GM21717 (cell line): ENCODE data around the gene MED12L.
"Not testable (repeated sequence)": the region's sequence is repeated elsewhere in the genome, so short reads cannot be mapped to it uniquely, and the experiment has no call there.

Experiments
- ATAC-seq: cut with Tn5 transposase; IDR thresholded peaks from one replicate; pipeline ENCODE4 v1.9.1; 2021; ENCODE audit warnings: mild to moderate bottlenecking, moderate library complexity; ENCODE audit not compliant: unreplicated experiment

MED12L gene

GRCh38 chr3:151209654-151210053 lies 124.2 kb downstream of the MED12L start:
- ATAC-seq: no peak

GRCh38 chr3:151210676-151211381 lies 125.4 kb downstream of the MED12L start:
- ATAC-seq: peak; percentile 71

GRCh38 chr3:151213151-151213550 lies 127.7 kb downstream of the MED12L start:
- no peak for ATAC-seq

- ATAC-seq: no peak
Measured at GRCh38 chr3:151213881-151214280, 128.4 kb downstream of the MED12L start.

- ATAC-seq: no peak
Measured at GRCh38 chr3:151214459-151214858, 129.0 kb downstream of the MED12L start.

GRCh38 chr3:151216641-151217607 lies 131.5 kb downstream of the MED12L start:
- ATAC-seq: no peak

GRCh38 chr3:151218136-151218535 lies 132.7 kb downstream of the MED12L start:
- ATAC-seq: no peak

GRCh38 chr3:151219056-151219455 lies 133.6 kb downstream of the MED12L start:
- no peak for ATAC-seq

- ATAC-seq: no peak
Measured at GRCh38 chr3:151224268-151224866, 138.9 kb downstream of the MED12L start.

- no peak for ATAC-seq
Measured at GRCh38 chr3:151225040-151225975, 139.8 kb downstream of the MED12L start.

- ATAC-seq: no peak
Measured at GRCh38 chr3:151226088-151226563, 140.7 kb downstream of the MED12L start.

GRCh38 chr3:151226825-151227224 lies 141.4 kb downstream of the MED12L start:
- ATAC-seq: no peak

GRCh38 chr3:151227266-151227806 lies 141.9 kb downstream of the MED12L start:
- ATAC-seq: peak; percentile 31

GRCh38 chr3:151227807-151228665 lies 142.6 kb downstream of the MED12L start:
- peak; percentile 83 for ATAC-seq

GRCh38 chr3:151228666-151229040 lies 143.2 kb downstream of the MED12L start:
- ATAC-seq: no peak

GRCh38 chr3:151230646-151231045 lies 145.2 kb downstream of the MED12L start:
- ATAC-seq: peak; percentile 78

GRCh38 chr3:151232403-151232802 lies 146.9 kb downstream of the MED12L start:
- not testable (repeated sequence) for ATAC-seq

- no peak for ATAC-seq
Measured at GRCh38 chr3:151232991-151233390, 147.5 kb downstream of the MED12L start.

GRCh38 chr3:151234825-151235224 lies 149.4 kb downstream of the MED12L start:
- ATAC-seq: no peak
